Measurements from ENCODE around the gene BOD1L2. TPM values are rescaled to one million over a fixed set of nuclear protein-coding genes. Genes with fewer than 3 reads are reported as not detected.
A peak's percentile ranks its signal among the peaks of the same experiment; 100 is the strongest.

The BOD1L2 gene
- not detected in 2 replicates for total RNA-seq

- no peak for DNase-seq (ENCODE audit: low read depth in 2 of 2)
These were observed at the start of gene BOD1L2 for GRCh38 chr18:57146956-57147636. TSS of gene BOD1L2 (plus strand) at chr18:57147087. CDS start at chr18:57147313, 226 bp downstream.

GRCh38 chr18:57107140-57107832 lies 39.6 kb upstream of the BOD1L2 start:
- peak; percentile 51 to 67 for DNase-seq (ENCODE audit: low read depth in 2 of 2)

- DNase-seq (ENCODE audit: low read depth in 2 of 2): no peak
These were observed 36.6 kb upstream of the BOD1L2 start for GRCh38 chr18:57110290-57110689.

- DNase-seq (ENCODE audit: low read depth in 2 of 2): no peak
These were observed 33.0 kb upstream of the BOD1L2 start for GRCh38 chr18:57113799-57114420.

GRCh38 chr18:57116598-57117132 lies 30.2 kb upstream of the BOD1L2 start:
- no peak for DNase-seq (ENCODE audit: low read depth in 2 of 2)

DNA sequence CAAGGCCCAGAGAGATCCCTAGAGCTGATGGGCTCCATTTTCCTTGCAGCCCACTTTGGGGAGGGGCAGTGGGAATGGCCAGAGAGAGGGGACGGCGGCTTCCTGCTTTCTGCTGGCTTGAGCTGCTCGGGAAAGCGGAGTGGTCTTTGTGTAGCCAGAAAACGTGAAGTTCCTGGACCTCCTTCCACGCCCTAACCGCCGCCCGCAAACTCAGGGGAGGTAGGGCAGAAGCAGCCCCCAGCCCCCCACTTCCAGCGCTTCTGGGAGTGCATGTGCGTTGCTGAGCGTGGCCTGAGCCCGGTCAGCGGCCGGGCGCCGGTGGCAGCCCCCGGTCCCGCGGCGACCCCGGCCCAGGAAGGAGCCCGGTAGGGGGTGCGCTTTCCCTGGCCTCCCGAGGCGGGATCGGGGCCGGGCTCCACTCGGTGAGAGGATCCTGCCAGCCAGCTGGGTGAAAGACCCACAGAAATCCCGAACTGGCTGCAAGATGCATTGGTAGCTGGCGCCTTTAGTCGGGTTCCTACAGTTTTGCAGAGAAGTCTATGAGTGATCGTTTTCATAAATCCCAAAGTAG lies 25.3 kb upstream of the BOD1L2 start:
- no peak for DNase-seq (ENCODE audit: low read depth in 2 of 2)

DNA sequence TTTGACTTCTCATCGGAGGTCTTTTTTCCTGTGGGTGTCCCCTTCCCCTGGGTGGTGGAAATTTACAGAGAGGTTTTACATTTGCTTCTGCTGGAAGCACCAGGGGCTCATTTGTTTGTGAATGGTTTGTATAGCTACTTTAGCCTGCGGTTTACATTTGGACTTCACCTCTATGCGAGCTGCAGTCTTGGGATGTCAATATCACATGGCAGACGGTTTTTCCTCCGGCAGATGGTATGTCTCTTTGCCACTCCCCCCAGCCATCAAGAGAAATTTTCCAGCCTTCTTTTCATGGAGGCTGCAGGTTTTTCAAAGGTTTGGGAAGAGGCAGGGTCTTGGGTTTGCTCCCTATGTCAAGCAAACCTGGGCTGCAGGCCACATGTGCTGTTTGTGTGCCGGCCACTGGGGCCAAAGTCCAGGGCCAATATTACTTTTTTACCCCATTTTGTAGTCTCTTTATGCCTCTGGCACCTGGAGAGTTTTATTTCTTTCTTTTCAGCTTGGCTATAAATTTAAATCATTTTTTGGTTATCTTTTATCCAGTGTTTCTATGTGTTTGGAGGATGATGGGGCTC lies 23.9 kb upstream of the BOD1L2 start:
- DNase-seq (ENCODE audit: low read depth in 2 of 2): no peak

DNA sequence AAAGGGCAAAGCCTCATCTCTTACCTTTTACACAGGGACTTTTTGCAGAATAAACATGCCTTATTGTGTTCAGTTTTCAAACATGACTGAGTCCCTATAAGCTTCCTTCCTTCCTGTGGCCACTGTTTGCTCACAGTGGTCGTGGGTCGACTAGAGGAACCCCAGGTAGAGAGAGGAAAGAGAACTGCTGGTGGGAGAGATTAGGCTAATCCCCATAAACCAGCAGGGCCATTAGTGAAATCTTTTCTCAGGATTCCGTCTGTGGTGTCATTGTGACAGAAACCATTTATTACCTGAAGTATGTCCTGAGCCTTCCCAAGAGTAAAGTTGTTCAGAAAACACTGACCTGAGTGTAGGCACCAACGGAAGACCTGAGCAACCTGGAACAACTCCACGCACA lies 21.3 kb upstream of the BOD1L2 start:
- DNase-seq (ENCODE audit: low read depth in 2 of 2): no peak

GRCh38 chr18:57128220-57128932 lies 18.5 kb upstream of the BOD1L2 start:
- DNase-seq (ENCODE audit: low read depth in 2 of 2): no peak

- no peak for DNase-seq (ENCODE audit: low read depth in 2 of 2)
These were observed 15.8 kb upstream of the BOD1L2 start for GRCh38 chr18:57131101-57131500.

GRCh38 chr18:57131782-57132181 lies 15.1 kb upstream of the BOD1L2 start:
- no peak for DNase-seq (ENCODE audit: low read depth in 2 of 2)

DNA sequence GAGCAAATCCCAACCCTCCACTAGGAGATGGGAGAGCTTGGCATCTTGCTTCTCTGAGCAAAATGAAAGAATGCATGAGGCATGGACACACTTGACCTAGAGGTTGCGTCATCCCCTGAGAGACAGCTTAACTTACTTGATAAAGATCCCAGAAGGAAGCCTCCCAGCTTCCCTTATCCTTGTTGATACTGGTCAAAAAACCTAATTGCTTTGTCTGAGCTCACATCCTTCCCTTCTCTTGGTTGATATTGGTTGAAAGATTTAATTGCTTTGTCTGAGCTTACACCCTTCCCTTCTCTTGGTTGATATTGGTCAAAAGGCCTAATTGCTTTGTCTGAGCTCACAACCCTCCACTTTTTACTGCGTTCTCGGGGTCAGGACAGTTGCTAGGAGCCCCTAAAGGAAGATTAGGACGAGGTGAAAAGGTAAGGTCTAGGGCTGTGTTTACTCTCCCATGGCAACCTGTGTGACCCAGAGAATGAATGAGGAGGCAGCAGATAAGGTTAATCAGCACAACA lies 12.2 kb upstream of the BOD1L2 start:
- no peak for DNase-seq (ENCODE audit: low read depth in 2 of 2)

DNA sequence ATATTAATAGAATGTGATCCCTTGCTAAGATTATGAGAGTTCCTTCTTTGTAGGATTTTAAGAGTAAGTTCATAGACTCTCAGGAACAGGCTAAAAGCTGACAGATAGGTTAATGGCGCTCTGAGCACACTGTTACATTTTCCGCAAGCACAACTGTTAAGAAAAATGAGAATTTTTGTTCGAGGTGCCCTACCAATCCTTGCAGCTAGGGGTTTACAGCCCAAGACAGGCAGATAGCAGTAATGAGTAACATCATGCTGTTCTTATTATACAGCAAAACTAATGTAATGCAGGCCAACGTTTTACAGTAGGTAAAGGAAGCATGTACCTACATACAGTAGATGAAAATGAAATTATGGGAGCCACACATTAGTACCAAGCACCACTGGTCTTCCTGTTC lies 11.2 kb upstream of the BOD1L2 start:
- no peak for DNase-seq (ENCODE audit: low read depth in 2 of 2)

- DNase-seq (ENCODE audit: low read depth in 2 of 2): no peak
These were observed 9.0 kb upstream of the BOD1L2 start for GRCh38 chr18:57137847-57138246.

- DNase-seq (ENCODE audit: low read depth in 2 of 2): no peak
These were observed 5.4 kb upstream of the BOD1L2 start for GRCh38 chr18:57141208-57142129.

DNA sequence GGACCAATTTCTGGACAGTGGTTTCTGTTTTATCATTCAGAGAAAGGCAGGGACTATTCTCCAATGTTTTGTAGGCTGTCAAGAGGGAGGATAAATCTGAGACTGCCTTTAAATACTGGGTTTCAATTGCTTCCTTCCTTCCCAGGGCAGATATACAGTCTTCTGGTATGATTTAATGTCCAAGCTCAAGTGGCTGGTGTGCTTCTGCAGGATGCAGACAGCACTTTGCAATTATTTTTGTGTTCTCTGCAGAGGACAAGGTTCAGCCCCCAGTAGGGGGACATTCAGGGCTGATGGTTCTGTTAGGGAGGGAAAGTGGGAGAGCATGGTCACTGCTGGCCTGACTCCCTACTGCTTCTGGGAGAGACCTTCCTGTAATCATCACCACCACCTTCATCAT lies 4.6 kb upstream of the BOD1L2 start:
- DNase-seq (ENCODE audit: low read depth in 2 of 2): no peak

DNA sequence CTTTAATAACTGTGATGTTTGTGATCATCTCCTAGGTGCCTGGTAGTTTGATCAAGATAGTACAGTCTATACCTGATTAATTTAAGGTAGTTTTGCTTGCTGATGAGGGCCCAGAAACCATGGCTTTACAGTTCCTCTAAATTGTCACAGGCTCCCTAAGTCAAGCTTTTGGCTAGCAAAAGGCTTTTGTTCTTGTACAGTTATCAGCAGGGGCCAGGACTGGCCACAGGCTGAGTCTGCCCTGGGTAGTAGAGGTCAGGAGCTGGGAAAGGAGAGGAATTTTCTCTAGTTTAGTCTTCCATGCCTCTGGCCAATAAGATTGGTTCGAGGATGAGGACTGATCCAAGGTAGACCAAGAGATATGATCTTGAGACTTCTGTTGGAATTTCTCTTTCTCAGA lies 3.6 kb upstream of the BOD1L2 start:
- DNase-seq (ENCODE audit: low read depth in 2 of 2): no peak

GRCh38 chr18:57148263-57148662 lies 1.4 kb downstream of the BOD1L2 start:
- no peak for DNase-seq (ENCODE audit: low read depth in 2 of 2)

- no peak for DNase-seq (ENCODE audit: low read depth in 2 of 2)
These were observed 2.2 kb downstream of the BOD1L2 start for GRCh38 chr18:57149051-57149450.

GRCh38 chr18:57149531-57149930 lies 2.6 kb downstream of the BOD1L2 start:
- DNase-seq (ENCODE audit: low read depth in 2 of 2): no peak

Measured in lung microvascular endothelial cell (primary cell).